A549 (cell line): ENCODE measurements around the gene BIRC7.

Experiments used
- CBX2 ChIP-seq: fragments of 200-600 bp; sonication (generic); IDR thresholded peaks from 2 replicates; pipeline ENCODE4 v1.6.1; 2016; ENCODE audit warnings: low read depth, mild to moderate bottlenecking, borderline replicate concordance
- CTCF ChIP-seq: fragments of >200 bp; sonication (Bioruptor Twin); formaldehyde crosslinking; IDR thresholded peaks from 3 replicates; pipeline ENCODE4 v1.5.1; 2016
- HEYL ChIP-seq: fragments of 250-450 bp; sonication (Bioruptor Pico); IDR thresholded peaks from 2 replicates; pipeline ENCODE4 v1.8.0; 2021; ENCODE audit warnings: mild to moderate bottlenecking, moderate library complexity
- JUN ChIP-seq, 2 experiments: fragments of >200 bp; sonication (Bioruptor Twin); formaldehyde crosslinking; IDR thresholded peaks; 2 replicates in 1 of 2; 3 replicates in 1 of 2; pipeline ENCODE4 v1.6.1; 2016 to 2017
- JUNB ChIP-seq: fragments of >200 bp; sonication (Bioruptor Twin); formaldehyde crosslinking; IDR thresholded peaks from 2 replicates; pipeline ENCODE4 v1.6.1; 2016
- KDM5A ChIP-seq: fragments of 200-600 bp; sonication (generic); IDR thresholded peaks from 2 replicates; pipeline ENCODE4 v1.6.1; 2016; ENCODE audit warnings: antibody characterized with exemption, mild to moderate bottlenecking
- MAZ ChIP-seq: fragments of 150-350 bp; IDR thresholded peaks from 2 replicates; pipeline ENCODE4 v1.6.1; 2014; ENCODE audit warnings: antibody characterized with exemption, low read depth, low read length, borderline replicate concordance
- POLR2A ChIP-seq: IDR thresholded peaks from 2 replicates; pipeline ENCODE4 v1.6.1; 2012; ENCODE audit warnings: mild to moderate bottlenecking, low read length
- SMC3 ChIP-seq: fragments of >200 bp; sonication (Bioruptor Twin); formaldehyde crosslinking; IDR thresholded peaks from 3 replicates; pipeline ENCODE4 v1.6.1; 2018; ENCODE audit warnings: inconsistent platforms
- TP53 ChIP-seq: fragments of 250-450 bp; sonication (Bioruptor Pico); IDR thresholded peaks from 2 replicates; pipeline ENCODE4 v1.5.0; 2021; ENCODE audit warnings: mild to moderate bottlenecking, moderate library complexity
- ZFP36 ChIP-seq: fragments of 450-650 bp; IDR thresholded peaks from 2 replicates; pipeline ENCODE4 v1.6.1; 2014; ENCODE audit warnings: borderline replicate concordance; ENCODE audit not compliant: partially characterized antibody

- TF ChIP-seq KDM5A (no peak), JUNB (no peak), CTCF (no peak), CBX2 (no peak), POLR2A (no peak), ZFP36 (no peak), MAZ (no peak), TP53 (CRISPR knock-in tag) (no peak), JUN (IDR thresholded peaks at IDR 0.05) (no peak; a peak in 1 of 5 replicates), SMC3 (no peak), HEYL (no peak)
Measured at GRCh38 chr20:63225082-63225454, 10.6 kb upstream of the BIRC7 start.
